Esophagus squamous epithelium (tissue), 4 donors: ENCODE data around the gene RNF187.

Experiments
- CTCF ChIP-seq, 6 experiments: fragments of 450-650 bp in 4 of 6; fragments of 200-600 bp in 2 of 6; sonication (generic) in 2 of 6; IDR thresholded peaks; one replicate each; pipeline ENCODE4 v1.5.1; 2016 to 2019; ENCODE audit warnings: antibody characterized with exemption in 6 of 6, mild to moderate bottlenecking in 4 of 6, moderate library complexity in 4 of 6
- POLR2A ChIP-seq, 4 donors: fragments of 450-650 bp; IDR thresholded peaks; one replicate each; pipeline ENCODE4 v1.6.1; 2017; ENCODE audit warnings: antibody characterized with exemption in 4 of 4, mild to moderate bottlenecking in 4 of 4, moderate library complexity in 3 of 4

DNA sequence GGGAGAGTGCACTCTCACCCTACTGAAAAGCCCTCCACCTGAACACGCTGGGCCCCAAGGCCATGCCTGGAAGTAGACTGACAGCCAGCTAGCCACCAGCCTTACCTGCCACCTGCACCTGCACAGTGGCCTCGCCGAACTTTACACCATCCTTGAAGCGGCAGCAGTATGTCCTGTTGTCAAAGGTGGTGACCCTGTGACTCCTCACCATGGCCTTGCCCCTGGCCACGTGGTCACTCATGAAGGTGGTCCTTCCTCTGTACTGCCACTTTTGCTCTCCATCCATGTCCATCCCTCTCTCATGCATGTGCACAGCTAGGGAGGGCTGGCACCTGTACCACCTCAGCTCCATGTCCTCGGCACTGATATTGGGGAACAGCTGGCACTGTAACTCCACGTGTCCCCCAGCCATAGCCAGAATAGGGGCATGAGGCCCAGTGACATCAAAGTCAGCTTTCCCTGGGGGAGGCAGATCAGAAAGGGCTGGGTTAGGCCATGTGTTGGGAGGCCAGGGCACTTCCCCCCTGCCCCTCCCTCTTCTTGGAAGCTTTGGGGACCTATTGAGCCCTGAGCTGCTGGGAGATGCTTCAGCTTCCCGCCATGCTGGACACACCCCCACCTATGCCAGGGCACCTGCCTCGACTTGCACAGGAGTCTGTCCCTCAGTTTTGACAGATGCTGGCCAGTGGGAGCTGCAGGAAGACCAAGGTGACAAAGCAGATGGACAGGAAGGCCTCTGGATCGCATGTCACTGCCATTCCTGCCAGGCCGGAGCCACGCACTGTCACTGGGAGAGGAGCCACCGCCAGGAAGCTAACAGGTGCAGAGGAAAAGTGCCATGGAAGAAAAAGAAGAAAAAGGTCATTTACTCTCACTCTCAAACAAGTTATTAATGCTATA, 24.6 kb downstream of the RNF187 start:
- TF ChIP-seq CTCF (IDR thresholded peaks at IDR 0.05) (no peak), POLR2A (IDR thresholded peaks at IDR 0.05) (no peak)
